GM12878 (cell line): ENCODE measurements around the gene MDM4. TPM values are rescaled to one million over a fixed set of nuclear protein-coding genes. Genes with fewer than 3 reads are reported as not detected.

Experiments used
- ATF3 ChIP-seq: IDR thresholded peaks from 2 replicates; pipeline ENCODE4 v1.6.1; 2011; ENCODE audit warnings: low read depth, mild to moderate bottlenecking, low read length, moderate library complexity, borderline replicate concordance; ENCODE audit errors: extremely low read depth
- BHLHE40 ChIP-seq, 2 experiments: fragments of 450-650 bp in 1 of 2; IDR thresholded peaks; 2 replicates each; pipeline ENCODE4 v1.6.1; 2011 to 2017; ENCODE audit warnings: low read depth in 2 of 2, borderline replicate concordance in 1 of 2, improper control_type of control experiment in 1 of 2, low read length in 1 of 2, mild to moderate bottlenecking in 1 of 2
- EGR1 ChIP-seq, 2 experiments: IDR thresholded peaks; 1 replicate in 1 of 2; 2 replicates in 1 of 2; pipeline ENCODE4 v1.6.1; 2011 to 2012; ENCODE audit warnings: low read depth in 2 of 2, low read length in 2 of 2, borderline replicate concordance in 1 of 2, mild to moderate bottlenecking in 1 of 2, moderate library complexity in 1 of 2
- IRF4 ChIP-seq: IDR thresholded peaks from 2 replicates; pipeline ENCODE4 v1.6.1; 2011; ENCODE audit warnings: low read depth, low read length
- JUND ChIP-seq: IDR thresholded peaks from 2 replicates; pipeline ENCODE4 v1.6.1; 2012; ENCODE audit warnings: low read depth, mild to moderate bottlenecking, low read length, improper control_type of control experiment, moderate library complexity
- MTA2 ChIP-seq: fragments of 450-650 bp; IDR thresholded peaks from 2 replicates; pipeline ENCODE4 v1.6.1; 2016; ENCODE audit warnings: low read depth, mild to moderate bottlenecking, moderate library complexity
- NR2C1 ChIP-seq: fragments of 450-650 bp; IDR thresholded peaks from 2 replicates; pipeline ENCODE4 v1.6.1; 2017; ENCODE audit warnings: antibody characterized with exemption, mild to moderate bottlenecking, moderate library complexity
- RAD21 ChIP-seq: IDR thresholded peaks from 2 replicates; pipeline ENCODE4 v1.6.1; 2011; ENCODE audit warnings: mild to moderate bottlenecking, low read depth, low read length, moderate library complexity; ENCODE audit not compliant: insufficient read depth
- RAD51 ChIP-seq: fragments of 450-650 bp; IDR thresholded peaks from 2 replicates; pipeline ENCODE4 v1.6.1; 2016; ENCODE audit warnings: moderate library complexity, mild to moderate bottlenecking, inconsistent platforms
- SIN3A ChIP-seq: IDR thresholded peaks from 2 replicates; pipeline ENCODE4 v1.6.1; 2012; ENCODE audit warnings: low read depth, low read length, improper control_type of control experiment
- SMAD1 ChIP-seq: fragments of 450-650 bp; IDR thresholded peaks from 2 replicates; pipeline ENCODE4 v1.6.1; 2018; ENCODE audit warnings: mild to moderate bottlenecking, low read depth; ENCODE audit not compliant: partially characterized antibody
- TBL1XR1 ChIP-seq: IDR thresholded peaks from 2 replicates; pipeline ENCODE4 v1.6.1; 2012; ENCODE audit warnings: low read depth, low read length, improper control_type of control experiment
- ZBTB11 ChIP-seq: fragments of 450-650 bp; formaldehyde crosslinking; IDR thresholded peaks from 2 replicates; pipeline ENCODE4 v1.5.0; 2022; ENCODE audit warnings: mild to moderate bottlenecking, missing genetic modification characterization
- polyA plus RNA-seq, 11 experiments: library from polyadenylated mRNA; depleted of rRNA in 4 of 11; unstranded in 6 of 11; stranded (reverse) in 5 of 11; fragments of >200 nt; fragmentation: Nextera tagmentation in 4 of 11; fragmentation: Illumina TruSeq in 1 of 11; extraction: Ambion mirVana in 4 of 11; extraction: Trizol in 1 of 11; gene quantifications; 1 replicate in 1 of 11; 2 replicates in 10 of 11; pipeline versions ENCODE4 v1.2.1 to v1.2.3, GENCODE V29; 2011 to 2016; ENCODE audit warnings: inconsistent platforms in 2 of 11, missing spikeins in 2 of 11, low read depth in 1 of 11
- total RNA-seq, 4 experiments: library from RNA; depleted of rRNA in 3 of 4; stranded (reverse); fragments of >200 nt in 3 of 4; fragmentation: Illumina TruSeq in 1 of 4; extraction: Trizol in 1 of 4; gene quantifications; 2 replicates each; pipeline versions ENCODE4 v1.2.1 to v1.2.3, GENCODE V29; 2013 to 2021
- TF ChIP-seq, protein P1 (sequence below): fragments of 150-350 bp; IDR thresholded peaks from 2 replicates; pipeline ENCODE4 v1.6.1; 2014; ENCODE audit warnings: mild to moderate bottlenecking, low read depth, low read length
- TF ChIP-seq, protein P2 (sequence below): IDR thresholded peaks from 2 replicates; pipeline ENCODE4 v1.6.1; 2011; ENCODE audit warnings: mild to moderate bottlenecking, low read depth, low read length, moderate library complexity; ENCODE audit not compliant: insufficient replicate concordance
- TF ChIP-seq, protein P3 (sequence below): fragments of 450-650 bp; IDR thresholded peaks from 2 replicates; pipeline ENCODE4 v1.6.1; 2018; ENCODE audit warnings: mild to moderate bottlenecking, low read depth, moderate library complexity; ENCODE audit not compliant: partially characterized antibody
- TF ChIP-seq, protein P4 (sequence below): IDR thresholded peaks from 2 replicates; pipeline ENCODE4 v1.6.1; 2011; ENCODE audit warnings: borderline replicate concordance, low read depth, mild to moderate bottlenecking, moderate library complexity, low read length; ENCODE audit not compliant: insufficient read depth, poor library complexity, severe bottlenecking

MDM4 gene
- total and polyA plus RNA-seq, 10 of the 15 experiments (the other 5 are each of a cell fraction or from before 2014, with no cell fraction given), result 2.5 to 74.4 (median 22.7) TPM

GRCh38 chr1:204506969-204507316 lies 9.3 kb upstream of the MDM4 start (continued):
- TF ChIP-seq, protein P1, sequence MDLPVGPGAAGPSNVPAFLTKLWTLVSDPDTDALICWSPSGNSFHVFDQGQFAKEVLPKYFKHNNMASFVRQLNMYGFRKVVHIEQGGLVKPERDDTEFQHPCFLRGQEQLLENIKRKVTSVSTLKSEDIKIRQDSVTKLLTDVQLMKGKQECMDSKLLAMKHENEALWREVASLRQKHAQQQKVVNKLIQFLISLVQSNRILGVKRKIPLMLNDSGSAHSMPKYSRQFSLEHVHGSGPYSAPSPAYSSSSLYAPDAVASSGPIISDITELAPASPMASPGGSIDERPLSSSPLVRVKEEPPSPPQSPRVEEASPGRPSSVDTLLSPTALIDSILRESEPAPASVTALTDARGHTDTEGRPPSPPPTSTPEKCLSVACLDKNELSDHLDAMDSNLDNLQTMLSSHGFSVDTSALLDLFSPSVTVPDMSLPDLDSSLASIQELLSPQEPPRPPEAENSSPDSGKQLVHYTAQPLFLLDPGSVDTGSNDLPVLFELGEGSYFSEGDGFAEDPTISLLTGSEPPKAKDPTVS, result no peak
- TF ChIP-seq ZBTB11, result no peak
- TF ChIP-seq EGR1 (IDR thresholded peaks at IDR 0.05; ENCODE audit: borderline replicate concordance in 1 of 2, low read depth in 2 of 2, low read length in 2 of 2), result no peak
- TF ChIP-seq, protein P2, sequence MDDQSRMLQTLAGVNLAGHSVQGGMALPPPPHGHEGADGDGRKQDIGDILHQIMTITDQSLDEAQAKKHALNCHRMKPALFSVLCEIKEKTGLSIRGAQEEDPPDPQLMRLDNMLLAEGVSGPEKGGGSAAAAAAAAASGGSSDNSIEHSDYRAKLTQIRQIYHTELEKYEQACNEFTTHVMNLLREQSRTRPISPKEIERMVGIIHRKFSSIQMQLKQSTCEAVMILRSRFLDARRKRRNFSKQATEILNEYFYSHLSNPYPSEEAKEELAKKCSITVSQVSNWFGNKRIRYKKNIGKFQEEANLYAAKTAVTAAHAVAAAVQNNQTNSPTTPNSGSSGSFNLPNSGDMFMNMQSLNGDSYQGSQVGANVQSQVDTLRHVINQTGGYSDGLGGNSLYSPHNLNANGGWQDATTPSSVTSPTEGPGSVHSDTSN, result no peak
- TF ChIP-seq SIN3A, result no peak
- no peak for TF ChIP-seq MTA2
- no peak; a peak in 1 of 4 replicates for TF ChIP-seq BHLHE40 (IDR thresholded peaks at IDR 0.05; ENCODE audit: borderline replicate concordance in 1 of 2, low read depth in 2 of 2, low read length in 1 of 2)
- no peak for TF ChIP-seq NR2C1
- TF ChIP-seq IRF4, result no peak
- TF ChIP-seq RAD21, result no peak
- TF ChIP-seq ATF3, result peak; percentile 81; the same call in 1 of the 2 replicates
- TF ChIP-seq, protein P3, sequence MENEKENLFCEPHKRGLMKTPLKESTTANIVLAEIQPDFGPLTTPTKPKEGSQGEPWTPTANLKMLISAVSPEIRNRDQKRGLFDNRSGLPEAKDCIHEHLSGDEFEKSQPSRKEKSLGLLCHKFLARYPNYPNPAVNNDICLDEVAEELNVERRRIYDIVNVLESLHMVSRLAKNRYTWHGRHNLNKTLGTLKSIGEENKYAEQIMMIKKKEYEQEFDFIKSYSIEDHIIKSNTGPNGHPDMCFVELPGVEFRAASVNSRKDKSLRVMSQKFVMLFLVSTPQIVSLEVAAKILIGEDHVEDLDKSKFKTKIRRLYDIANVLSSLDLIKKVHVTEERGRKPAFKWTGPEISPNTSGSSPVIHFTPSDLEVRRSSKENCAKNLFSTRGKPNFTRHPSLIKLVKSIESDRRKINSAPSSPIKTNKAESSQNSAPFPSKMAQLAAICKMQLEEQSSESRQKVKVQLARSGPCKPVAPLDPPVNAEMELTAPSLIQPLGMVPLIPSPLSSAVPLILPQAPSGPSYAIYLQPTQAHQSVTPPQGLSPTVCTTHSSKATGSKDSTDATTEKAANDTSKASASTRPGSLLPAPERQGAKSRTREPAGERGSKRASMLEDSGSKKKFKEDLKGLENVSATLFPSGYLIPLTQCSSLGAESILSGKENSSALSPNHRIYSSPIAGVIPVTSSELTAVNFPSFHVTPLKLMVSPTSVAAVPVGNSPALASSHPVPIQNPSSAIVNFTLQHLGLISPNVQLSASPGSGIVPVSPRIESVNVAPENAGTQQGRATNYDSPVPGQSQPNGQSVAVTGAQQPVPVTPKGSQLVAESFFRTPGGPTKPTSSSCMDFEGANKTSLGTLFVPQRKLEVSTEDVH, result no peak
- TF ChIP-seq, protein P4, sequence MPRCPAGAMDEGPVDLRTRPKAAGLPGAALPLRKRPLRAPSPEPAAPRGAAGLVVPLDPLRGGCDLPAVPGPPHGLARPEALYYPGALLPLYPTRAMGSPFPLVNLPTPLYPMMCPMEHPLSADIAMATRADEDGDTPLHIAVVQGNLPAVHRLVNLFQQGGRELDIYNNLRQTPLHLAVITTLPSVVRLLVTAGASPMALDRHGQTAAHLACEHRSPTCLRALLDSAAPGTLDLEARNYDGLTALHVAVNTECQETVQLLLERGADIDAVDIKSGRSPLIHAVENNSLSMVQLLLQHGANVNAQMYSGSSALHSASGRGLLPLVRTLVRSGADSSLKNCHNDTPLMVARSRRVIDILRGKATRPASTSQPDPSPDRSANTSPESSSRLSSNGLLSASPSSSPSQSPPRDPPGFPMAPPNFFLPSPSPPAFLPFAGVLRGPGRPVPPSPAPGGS, result no peak
- no peak for TF ChIP-seq RAD51
- TF ChIP-seq SMAD1, result no peak
- peak; percentile 56; the same call in 1 of the 2 replicates for TF ChIP-seq JUND
- TF ChIP-seq TBL1XR1, result peak; percentile 70
